ENCODE data around the gene LRIG1.

- TF ChIP-seq, protein P1, sequence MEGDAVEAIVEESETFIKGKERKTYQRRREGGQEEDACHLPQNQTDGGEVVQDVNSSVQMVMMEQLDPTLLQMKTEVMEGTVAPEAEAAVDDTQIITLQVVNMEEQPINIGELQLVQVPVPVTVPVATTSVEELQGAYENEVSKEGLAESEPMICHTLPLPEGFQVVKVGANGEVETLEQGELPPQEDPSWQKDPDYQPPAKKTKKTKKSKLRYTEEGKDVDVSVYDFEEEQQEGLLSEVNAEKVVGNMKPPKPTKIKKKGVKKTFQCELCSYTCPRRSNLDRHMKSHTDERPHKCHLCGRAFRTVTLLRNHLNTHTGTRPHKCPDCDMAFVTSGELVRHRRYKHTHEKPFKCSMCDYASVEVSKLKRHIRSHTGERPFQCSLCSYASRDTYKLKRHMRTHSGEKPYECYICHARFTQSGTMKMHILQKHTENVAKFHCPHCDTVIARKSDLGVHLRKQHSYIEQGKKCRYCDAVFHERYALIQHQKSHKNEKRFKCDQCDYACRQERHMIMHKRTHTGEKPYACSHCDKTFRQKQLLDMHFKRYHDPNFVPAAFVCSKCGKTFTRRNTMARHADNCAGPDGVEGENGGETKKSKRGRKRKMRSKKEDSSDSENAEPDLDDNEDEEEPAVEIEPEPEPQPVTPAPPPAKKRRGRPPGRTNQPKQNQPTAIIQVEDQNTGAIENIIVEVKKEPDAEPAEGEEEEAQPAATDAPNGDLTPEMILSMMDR (IDR thresholded peaks at IDR 0.05), result no peak
- TF ChIP-seq POLR2AphosphoS5 (IDR thresholded peaks at IDR 0.05), result no peak
Measured at GRCh38 chr3:66452303-66453011, 48.4 kb downstream of the LRIG1 start.

All from prostate gland (tissue), 2 donors.